HT1080 (cell line): ENCODE measurements around the gene DCTN1. TPM values are rescaled to one million over a fixed set of nuclear protein-coding genes. Genes with fewer than 3 reads are reported as not detected.
A peak's percentile ranks its signal among the peaks of the same experiment; 100 is the strongest.
"Not testable (repeated sequence)": the region's sequence is repeated elsewhere in the genome, so short reads cannot be mapped to it uniquely, and the experiment has no call there.

Experiments
- DNase-seq: peaks from one replicate; pipeline ENCODE4 v3.0.0-alpha.2; 2015; ENCODE audit warnings: low read depth
- total RNA-seq: library from RNA; depleted of rRNA; stranded (reverse); fragments of >200 nt; shearing (Covaris generic); gene quantifications from 2 replicates; pipeline ENCODE4 v1.2.3, GENCODE V29; 2014

The DCTN1 gene
- total RNA-seq, 1 experiment from 2014 or later: 84.6 TPM

- no peak for DNase-seq
These were observed 7.4 kb downstream of the DCTN1 start for GRCh38 chr2:74372674-74373073.

- no peak for DNase-seq
These were observed 8.7 kb downstream of the DCTN1 start for GRCh38 chr2:74371421-74371820.

GRCh38 chr2:74369976-74370375, 10.1 kb downstream of the DCTN1 start:
- DNase-seq: no peak

GRCh38 chr2:74368499-74368898, 11.6 kb downstream of the DCTN1 start:
- DNase-seq: no peak

GRCh38 chr2:74367789-74368188, 12.3 kb downstream of the DCTN1 start:
- no peak for DNase-seq

- no peak for DNase-seq
These were observed 14.1 kb downstream of the DCTN1 start for GRCh38 chr2:74366036-74366435.

- DNase-seq: no peak
These were observed 15.3 kb downstream of the DCTN1 start for GRCh38 chr2:74364533-74365505.

- no peak for DNase-seq
These were observed 18.8 kb downstream of the DCTN1 start for GRCh38 chr2:74361327-74361726.

- DNase-seq: no peak
These were observed 22.5 kb downstream of the DCTN1 start for GRCh38 chr2:74357627-74358026.

GRCh38 chr2:74349889-74350288, 30.2 kb downstream of the DCTN1 start:
- no peak for DNase-seq

- no peak for DNase-seq
These were observed 32.4 kb downstream of the DCTN1 start for GRCh38 chr2:74347742-74348141.

- DNase-seq: no peak
These were observed 32.8 kb downstream of the DCTN1 start for GRCh38 chr2:74347303-74347702.

GRCh38 chr2:74345272-74345943, 34.7 kb downstream of the DCTN1 start:
- no peak for DNase-seq

GRCh38 chr2:74343316-74343715, 36.8 kb downstream of the DCTN1 start, which contains the start of gene SLC4A5:
SLC4A5 (minus strand) TSS chr2:74343416; CDS start chr2:74315023, 28,393 bp downstream.
- DNase-seq: no peak

GRCh38 chr2:74336227-74336626, 43.9 kb downstream of the DCTN1 start:
- not testable (repeated sequence) for DNase-seq

- peak; percentile 60 for DNase-seq
These were observed 45.2 kb downstream of the DCTN1 start for GRCh38 chr2:74334931-74335333.

- no peak for DNase-seq
These were observed 46.1 kb downstream of the DCTN1 start for GRCh38 chr2:74333896-74334586.

- DNase-seq: peak; percentile 32
These were observed 46.9 kb downstream of the DCTN1 start for GRCh38 chr2:74333175-74333574.

- DNase-seq: no peak
These were observed 47.4 kb downstream of the DCTN1 start for GRCh38 chr2:74332550-74333174.

GRCh38 chr2:74328573-74328972, 51.5 kb downstream of the DCTN1 start:
- no peak for DNase-seq

- no peak for DNase-seq
These were observed 52.0 kb downstream of the DCTN1 start for GRCh38 chr2:74328074-74328473.
